RPMI7951 (cell line): Measurements from ENCODE around the gene CCDC183. TPM values are rescaled to one million over a fixed set of nuclear protein-coding genes. Genes with fewer than 3 reads are reported as not detected.
"Not testable (repeated sequence)": the region's sequence is repeated elsewhere in the genome, so short reads cannot be mapped to it uniquely, and the experiment has no call there.

ENCODE experiments used
- DNase-seq: peaks from one replicate; pipeline ENCODE4 v3.0.0-alpha.2; 2012; ENCODE audit warnings: low read depth
- total RNA-seq: library from RNA; depleted of rRNA; stranded (reverse); fragments of >200 nt; shearing (Covaris generic); gene quantifications from 2 replicates; pipeline ENCODE4 v1.2.3, GENCODE V29; 2014

CCDC183 gene
- total RNA-seq, 1 experiment from 2014 or later = not detected

- DNase-seq = not testable (repeated sequence)
Measured at GRCh38 chr9:136785565-136786355, 10.4 kb upstream of the CCDC183 start.

- no peak for DNase-seq
Measured at GRCh38 chr9:136786451-136786850, 9.7 kb upstream of the CCDC183 start.

- not testable (repeated sequence) for DNase-seq
Measured at GRCh38 chr9:136786983-136787382, 9.2 kb upstream of the CCDC183 start.

- peak; percentile 40 for DNase-seq
Measured at GRCh38 chr9:136787690-136788400, 8.3 kb upstream of the CCDC183 start.

- DNase-seq = not testable (repeated sequence)
Measured at GRCh38 chr9:136788644-136789522, 7.3 kb upstream of the CCDC183 start.

GRCh38 chr9:136789523-136789937 is 6.6 kb upstream of the CCDC183 start:
- no peak for DNase-seq

- DNase-seq = peak; percentile 95
Measured at GRCh38 chr9:136790640-136791515, 5.3 kb upstream of the CCDC183 start, which contains the start of gene TMEM141. Gene TMEM141 (plus strand): TSS chr9:136791344. CDS start chr9:136791371, 27 bp downstream.

- DNase-seq = no peak
Measured at GRCh38 chr9:136791516-136792276, 4.4 kb upstream of the CCDC183 start.

GRCh38 chr9:136792321-136793085 is 3.6 kb upstream of the CCDC183 start:
- no peak for DNase-seq

GRCh38 chr9:136793086-136793946 is 2.8 kb upstream of the CCDC183 start:
- no peak for DNase-seq

GRCh38 chr9:136794281-136794999 is 1.7 kb upstream of the CCDC183 start:
- DNase-seq = no peak

- no peak for DNase-seq
Measured at GRCh38 chr9:136795000-136795348, 1.2 kb upstream of the CCDC183 start.

- peak; percentile 18 for DNase-seq
Measured at GRCh38 chr9:136796775-136797347, 723 bp downstream of the CCDC183 start.

- no peak for DNase-seq
Measured at GRCh38 chr9:136798708-136799078, 2.6 kb downstream of the CCDC183 start.

- no peak for DNase-seq
Measured at GRCh38 chr9:136799079-136799853, 3.1 kb downstream of the CCDC183 start.

- peak; percentile 49 for DNase-seq
Measured at GRCh38 chr9:136799854-136800657, 3.9 kb downstream of the CCDC183 start.
